A673 (cell line): ENCODE results near the gene RIPOR3.

Source experiments
- EZH2 ChIP-seq: fragments of 200-600 bp; sonication (generic); IDR thresholded peaks from 2 replicates; pipeline ENCODE4 v1.6.1; 2017; ENCODE audit warnings: borderline replicate concordance, low read depth, mild to moderate bottlenecking, mixed read lengths, antibody characterized with exemption, low read length; ENCODE audit not compliant: poor library complexity, severe bottlenecking
- TF ChIP-seq, protein P1 (sequence below): fragments of 300-800, 200-600 bp; sonication (generic); conservative IDR thresholded peaks from 2 replicates; pipeline ENCODE4 v1.5.1; 2017; ENCODE audit warnings: low read depth, mild to moderate bottlenecking, antibody characterized with exemption, low read length, moderate library complexity, mixed read lengths

- TF ChIP-seq, protein P1, sequence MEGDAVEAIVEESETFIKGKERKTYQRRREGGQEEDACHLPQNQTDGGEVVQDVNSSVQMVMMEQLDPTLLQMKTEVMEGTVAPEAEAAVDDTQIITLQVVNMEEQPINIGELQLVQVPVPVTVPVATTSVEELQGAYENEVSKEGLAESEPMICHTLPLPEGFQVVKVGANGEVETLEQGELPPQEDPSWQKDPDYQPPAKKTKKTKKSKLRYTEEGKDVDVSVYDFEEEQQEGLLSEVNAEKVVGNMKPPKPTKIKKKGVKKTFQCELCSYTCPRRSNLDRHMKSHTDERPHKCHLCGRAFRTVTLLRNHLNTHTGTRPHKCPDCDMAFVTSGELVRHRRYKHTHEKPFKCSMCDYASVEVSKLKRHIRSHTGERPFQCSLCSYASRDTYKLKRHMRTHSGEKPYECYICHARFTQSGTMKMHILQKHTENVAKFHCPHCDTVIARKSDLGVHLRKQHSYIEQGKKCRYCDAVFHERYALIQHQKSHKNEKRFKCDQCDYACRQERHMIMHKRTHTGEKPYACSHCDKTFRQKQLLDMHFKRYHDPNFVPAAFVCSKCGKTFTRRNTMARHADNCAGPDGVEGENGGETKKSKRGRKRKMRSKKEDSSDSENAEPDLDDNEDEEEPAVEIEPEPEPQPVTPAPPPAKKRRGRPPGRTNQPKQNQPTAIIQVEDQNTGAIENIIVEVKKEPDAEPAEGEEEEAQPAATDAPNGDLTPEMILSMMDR, result no peak
- TF ChIP-seq EZH2, result no peak
Measured at GRCh38 chr20:50654904-50655303, 36.4 kb downstream of the RIPOR3 start.
